Large intestine (tissue), 3 donors: ENCODE results near the gene PCDH15. TPM values are rescaled to one million over a fixed set of nuclear protein-coding genes. Genes with fewer than 3 reads are reported as not detected.
A peak's percentile ranks its signal among the peaks of the same experiment; 100 is the strongest.

Source experiments
- DNase-seq, 2 donors: peaks; one replicate each; pipeline versions ENCODE4 v3.0.0 to v3.0.0-alpha.2; 2013
- H3K27ac ChIP-seq: one replicate; pipeline ENCODE4 v1.5.1; 2013; ENCODE audit warnings: low read length
- H3K27me3 ChIP-seq: 2 replicates; pipeline ENCODE4 v1.6.1; 2013; ENCODE audit warnings: low read length; ENCODE audit not compliant: control insufficient read depth, insufficient read depth
- H3K36me3 ChIP-seq: 2 replicates; pipeline ENCODE4 v1.6.1; 2013; ENCODE audit warnings: low read length; ENCODE audit not compliant: control insufficient read depth, insufficient read depth
- H3K4me1 ChIP-seq: one replicate; pipeline ENCODE4 v1.6.1; 2013; ENCODE audit warnings: low read length; ENCODE audit not compliant: control insufficient read depth, insufficient read depth
- H3K4me3 ChIP-seq: one replicate; pipeline ENCODE4 v1.5.1; 2013; ENCODE audit warnings: low read length
- H3K9me3 ChIP-seq: one replicate; pipeline ENCODE4 v1.6.1; 2013; ENCODE audit warnings: mild to moderate bottlenecking, low read depth, low read length, moderate library complexity; ENCODE audit not compliant: control insufficient read depth
- WGBS: methylation state at CpG from one replicate; pipeline ENCODE4 v1.1.5; 2013; ENCODE audit warnings: low lambda C conversion rate; ENCODE audit not compliant: insufficient coverage; 5-methylcytosine and 5-hydroxymethylcytosine counted together
- polyA plus RNA-seq: library from polyadenylated mRNA; unstranded; fragments of 120-200 nt; gene quantifications from one replicate; pipeline ENCODE4 v1.2.1, GENCODE V29; 2013

PCDH15 gene
- polyA plus RNA-seq, 1 donor, result 0.64 TPM

- no peak overlapping the region for H3K27ac ChIP-seq
- H3K4me3 ChIP-seq, result no peak overlapping the region
- H3K9me3 ChIP-seq, result no peaks in the 10 kb centered on the region
- no peaks in the 10 kb centered on the region for H3K4me1 ChIP-seq
- WGBS, result no CpG with 5 or more reads among the region's 3 CpGs
- no peak for DNase-seq
- H3K27me3 ChIP-seq, result no peaks in the 10 kb centered on the region
- H3K36me3 ChIP-seq, result no peaks in the 10 kb centered on the region
Measured at GRCh38 chr10:54496852-54497251, 304.2 kb downstream of the PCDH15 start.

- H3K27me3 ChIP-seq, result no peaks in the 10 kb centered on the region
- no peaks in the 10 kb centered on the region for H3K9me3 ChIP-seq
- WGBS, result 95% methylated on average over 2 of the region's 2 CpGs
- no peak overlapping the region for H3K27ac ChIP-seq
- no peak overlapping the region for H3K4me3 ChIP-seq
- no peak for DNase-seq
- no peaks in the 10 kb centered on the region for H3K4me1 ChIP-seq
- H3K36me3 ChIP-seq, result no peaks in the 10 kb centered on the region
Measured at GRCh38 chr10:54487743-54488142, 313.3 kb downstream of the PCDH15 start.

- H3K36me3 ChIP-seq, result no peaks in the 10 kb centered on the region
- 67% methylated on average over 1 of the region's 2 CpGs for WGBS
- no peaks in the 10 kb centered on the region for H3K27me3 ChIP-seq
Measured at GRCh38 chr10:54485971-54486370, 315.1 kb downstream of the PCDH15 start.

GRCh38 chr10:54484186-54484585 lies 316.8 kb downstream of the PCDH15 start:
- Histone ChIP-seq H3K4me1 (no peaks in the 10 kb centered on the region), H3K27me3 (no peaks in the 10 kb centered on the region), H3K27ac (no peak overlapping the region), H3K9me3 (no peaks in the 10 kb centered on the region), H3K36me3 (no peaks in the 10 kb centered on the region), H3K4me3 (no peak overlapping the region)
- WGBS, result 86% methylated on average over 1 of the region's 1 CpG
- DNase-seq, result no peak

More at GRCh38 chr10:54485971-54486370, 315.1 kb downstream of the PCDH15 start:
- Histone ChIP-seq H3K9me3 (no peaks in the 10 kb centered on the region), H3K4me3 (no peak overlapping the region), H3K27ac (no peak overlapping the region), H3K4me1 (no peaks in the 10 kb centered on the region)
- DNase-seq, result no peak

GRCh38 chr10:54478601-54479000 lies 322.4 kb downstream of the PCDH15 start:
- H3K27ac ChIP-seq, result no peak overlapping the region
- H3K36me3 ChIP-seq, result no peaks in the 10 kb centered on the region
- 100% methylated on average over 2 of the region's 3 CpGs for WGBS
- H3K9me3 ChIP-seq, result no peaks in the 10 kb centered on the region
- no peak overlapping the region for H3K4me3 ChIP-seq
- no peak for DNase-seq
- no peaks in the 10 kb centered on the region for H3K4me1 ChIP-seq
- no peaks in the 10 kb centered on the region for H3K27me3 ChIP-seq

- H3K27me3 ChIP-seq, result no peaks in the 10 kb centered on the region
- no peaks in the 10 kb centered on the region for H3K4me1 ChIP-seq
- no peaks in the 10 kb centered on the region for H3K36me3 ChIP-seq
- no peak for DNase-seq
- 100% methylated on average over 1 of the region's 4 CpGs for WGBS
- no peak overlapping the region for H3K27ac ChIP-seq
- H3K9me3 ChIP-seq, result no peaks in the 10 kb centered on the region
- no peak overlapping the region for H3K4me3 ChIP-seq
Measured at GRCh38 chr10:54477738-54478137, 323.3 kb downstream of the PCDH15 start.

- Histone ChIP-seq H3K9me3 (no peaks in the 10 kb centered on the region), H3K27me3 (no peaks in the 10 kb centered on the region), H3K27ac (no peak overlapping the region), H3K36me3 (no peaks in the 10 kb centered on the region), H3K4me3 (no peak overlapping the region), H3K4me1 (no peaks in the 10 kb centered on the region)
- WGBS, result no CpG with 5 or more reads among the region's 1 CpG
- peak in 1 of 2 donors; percentile 3 for DNase-seq
Measured at GRCh38 chr10:54470324-54470631, 330.8 kb downstream of the PCDH15 start.

GRCh38 chr10:54469587-54470323 lies 331.3 kb downstream of the PCDH15 start:
- Histone ChIP-seq H3K9me3 (no peaks in the 10 kb centered on the region), H3K4me1 (no peaks in the 10 kb centered on the region), H3K36me3 (no peaks in the 10 kb centered on the region), H3K27ac (no peak overlapping the region), H3K27me3 (no peaks in the 10 kb centered on the region), H3K4me3 (no peak overlapping the region)
- no peak for DNase-seq
- WGBS, result 100% methylated on average over 1 of the region's 8 CpGs

GRCh38 chr10:54454271-54454670 lies 346.8 kb downstream of the PCDH15 start:
- no peaks in the 10 kb centered on the region for H3K27me3 ChIP-seq
- H3K36me3 ChIP-seq, result no peaks in the 10 kb centered on the region
- H3K27ac ChIP-seq, result no peak overlapping the region
- H3K9me3 ChIP-seq, result no peaks in the 10 kb centered on the region
- no peak for DNase-seq
- no peaks in the 10 kb centered on the region for H3K4me1 ChIP-seq
- no peak overlapping the region for H3K4me3 ChIP-seq
- WGBS, result 67% methylated on average over 1 of the region's 1 CpG

- H3K4me3 ChIP-seq, result no peak overlapping the region
- 80% methylated on average over 1 of the region's 1 CpG for WGBS
Measured at GRCh38 chr10:54449056-54449455, 352.0 kb downstream of the PCDH15 start.

GRCh38 chr10:54444170-54444569 lies 356.9 kb downstream of the PCDH15 start:
- Histone ChIP-seq H3K36me3 (no peaks in the 10 kb centered on the region), H3K4me3 (no peak overlapping the region), H3K27me3 (no peaks in the 10 kb centered on the region), H3K4me1 (no peaks in the 10 kb centered on the region), H3K9me3 (no peaks in the 10 kb centered on the region), H3K27ac (no peak overlapping the region)
- no peak for DNase-seq
- no CpG with 5 or more reads among the region's 4 CpGs for WGBS

More at GRCh38 chr10:54449056-54449455, 352.0 kb downstream of the PCDH15 start:
- no peaks in the 10 kb centered on the region for H3K27me3 ChIP-seq
- no peaks in the 10 kb centered on the region for H3K4me1 ChIP-seq
- no peaks in the 10 kb centered on the region for H3K9me3 ChIP-seq
- H3K36me3 ChIP-seq, result no peaks in the 10 kb centered on the region
- no peak overlapping the region for H3K27ac ChIP-seq
- DNase-seq, result no peak
